NCI-H2107 treated with DMSO at 0.1 percent for 48 hours (cell line): Measurements from ENCODE around the gene ROR2.
"Not testable (repeated sequence)": the region's sequence is repeated elsewhere in the genome, so short reads cannot be mapped to it uniquely, and the experiment has no call there.

Experiments used
- DNase-seq: peaks from one replicate; lab custom pipeline; 2025; ENCODE audit not compliant: unreplicated experiment; lab: John Stamatoyannopoulos, UW

ROR2 gene

GRCh38 chr9:91655215-91655614, 294.8 kb downstream of the ROR2 start:
- no peak for DNase-seq

DNA sequence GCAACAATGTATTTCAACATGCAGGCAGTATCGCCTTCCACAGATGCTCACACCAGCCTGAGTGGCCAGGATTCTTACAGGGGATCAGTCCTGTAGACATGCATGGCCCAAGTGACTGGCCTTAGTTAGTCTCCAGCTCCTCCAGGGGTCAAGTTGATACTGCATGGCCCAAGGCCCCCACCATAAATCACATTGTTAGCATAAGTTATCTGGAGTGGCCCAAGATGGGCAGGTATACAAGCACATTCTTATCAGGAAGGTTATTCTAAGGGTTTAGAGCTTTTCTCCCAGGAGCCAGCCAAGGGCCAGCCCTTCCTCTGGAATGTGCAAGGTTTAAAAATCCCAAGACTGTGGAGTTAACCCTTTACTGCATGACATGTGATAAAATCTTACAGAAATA, 295.5 kb downstream of the ROR2 start:
- DNase-seq: no peak

DNA sequence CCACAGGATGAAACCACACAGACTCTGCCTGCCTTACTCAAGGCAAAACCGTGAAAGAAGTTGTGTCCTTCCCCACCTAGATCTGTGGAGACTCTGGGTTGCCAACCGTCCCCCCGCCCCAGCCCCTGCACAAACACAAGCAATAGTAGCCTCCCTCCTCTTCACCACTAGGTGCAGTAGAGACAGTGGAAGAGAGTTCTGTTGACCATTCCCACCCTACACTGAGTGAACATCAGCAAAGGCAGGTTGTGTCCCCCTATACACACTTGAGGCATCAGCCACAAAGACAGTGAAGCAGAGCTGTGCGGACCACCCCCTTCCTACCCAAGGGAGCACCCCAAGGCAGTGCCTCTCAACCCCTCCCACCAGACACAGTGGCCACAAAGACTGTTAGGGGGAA, 302.7 kb downstream of the ROR2 start:
- DNase-seq: no peak

- no peak for DNase-seq
These were observed 303.3 kb downstream of the ROR2 start for GRCh38 chr9:91646702-91647101.

- DNase-seq: no peak
These were observed 305.6 kb downstream of the ROR2 start for GRCh38 chr9:91644433-91644832.

- no peak for DNase-seq
These were observed 306.4 kb downstream of the ROR2 start for GRCh38 chr9:91643481-91644077.

DNA sequence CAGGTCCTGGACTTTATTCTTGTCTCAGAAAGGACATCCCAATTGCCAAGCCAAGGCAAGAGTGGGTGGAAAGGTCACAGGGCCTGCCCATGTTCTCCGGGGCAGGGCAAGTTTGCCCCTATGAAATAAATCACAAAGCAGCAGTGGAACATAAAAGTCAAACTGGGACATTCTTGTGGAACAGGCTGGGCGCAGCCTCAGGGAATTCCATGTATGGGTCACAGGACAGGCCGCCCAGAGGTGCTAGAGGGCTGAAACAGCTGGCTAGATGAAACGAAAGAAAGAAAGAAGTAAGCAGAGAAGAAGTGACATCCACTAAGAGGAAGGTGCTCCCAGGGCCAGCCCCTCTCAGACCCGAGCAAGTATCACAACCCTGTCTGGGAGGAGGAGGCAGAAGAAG, 307.3 kb downstream of the ROR2 start:
- DNase-seq: no peak

DNA sequence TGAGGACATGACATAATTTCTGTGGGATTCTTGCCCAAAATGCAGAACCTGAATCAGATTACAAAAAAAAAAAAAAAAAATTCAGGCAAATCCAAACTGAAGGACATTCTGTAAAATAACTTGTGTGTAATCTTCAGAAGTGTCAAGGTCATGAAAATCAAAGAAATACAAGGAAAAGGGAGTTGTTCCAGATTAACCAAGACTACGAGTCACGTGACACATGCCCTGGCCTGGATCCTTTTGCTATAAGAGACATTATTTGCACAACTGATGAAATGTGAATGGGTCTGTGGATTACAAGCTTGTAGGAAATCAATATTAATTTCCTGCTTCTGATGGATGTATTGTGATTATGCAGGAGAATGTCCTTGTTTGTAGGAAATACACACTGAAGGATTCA, 309.6 kb downstream of the ROR2 start:
- DNase-seq: no peak

DNA sequence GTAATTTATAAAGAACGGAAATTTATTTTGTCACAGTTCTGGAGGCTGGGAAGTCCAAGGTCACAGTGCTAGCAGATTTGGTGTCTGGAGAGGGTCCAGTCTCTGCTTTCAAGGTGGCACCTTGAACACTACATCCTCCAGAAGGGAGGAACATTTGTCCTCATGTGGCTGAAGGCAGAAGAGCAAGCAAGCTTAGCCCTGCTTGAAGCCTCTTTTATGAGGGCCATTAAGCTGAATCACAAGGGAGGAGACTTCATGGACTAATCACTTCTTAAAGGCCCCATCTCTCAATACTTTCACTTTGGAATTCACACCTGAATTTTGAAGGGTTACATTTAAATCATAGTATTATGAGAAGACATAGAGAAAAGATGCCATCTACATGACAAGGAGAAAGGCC, 311.0 kb downstream of the ROR2 start:
- DNase-seq: no peak

- not testable (repeated sequence) for DNase-seq
These were observed 315.2 kb downstream of the ROR2 start for GRCh38 chr9:91634832-91635231.

GRCh38 chr9:91629718-91630117, 320.3 kb downstream of the ROR2 start:
- no peak for DNase-seq

GRCh38 chr9:91628892-91629291, 321.1 kb downstream of the ROR2 start:
- DNase-seq: no peak

DNA sequence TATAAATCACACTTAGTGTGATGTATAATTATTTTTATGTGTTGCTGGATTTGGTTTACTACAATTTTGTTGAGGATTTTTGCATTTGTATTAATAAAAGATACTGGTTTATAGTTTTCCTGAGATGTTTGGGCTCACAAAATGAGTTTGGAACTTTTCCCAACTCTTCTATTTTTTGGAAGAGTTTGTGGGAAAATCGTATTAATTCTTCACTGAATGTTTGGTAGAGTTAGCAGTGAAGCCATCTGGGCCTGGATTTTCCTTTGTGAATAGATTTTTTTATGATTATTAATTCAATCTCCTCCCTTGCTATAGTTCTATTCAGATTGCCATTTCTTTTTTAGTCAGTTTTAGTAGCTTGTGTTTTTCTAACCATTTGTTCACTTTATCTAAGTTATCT, 324.7 kb downstream of the ROR2 start:
- no peak for DNase-seq

GRCh38 chr9:91623004-91623403, 327.0 kb downstream of the ROR2 start:
- DNase-seq: no peak

GRCh38 chr9:91622121-91622520, 327.9 kb downstream of the ROR2 start:
- not testable (repeated sequence) for DNase-seq

- not testable (repeated sequence) for DNase-seq
These were observed 336.0 kb downstream of the ROR2 start for GRCh38 chr9:91614044-91614443.

DNA sequence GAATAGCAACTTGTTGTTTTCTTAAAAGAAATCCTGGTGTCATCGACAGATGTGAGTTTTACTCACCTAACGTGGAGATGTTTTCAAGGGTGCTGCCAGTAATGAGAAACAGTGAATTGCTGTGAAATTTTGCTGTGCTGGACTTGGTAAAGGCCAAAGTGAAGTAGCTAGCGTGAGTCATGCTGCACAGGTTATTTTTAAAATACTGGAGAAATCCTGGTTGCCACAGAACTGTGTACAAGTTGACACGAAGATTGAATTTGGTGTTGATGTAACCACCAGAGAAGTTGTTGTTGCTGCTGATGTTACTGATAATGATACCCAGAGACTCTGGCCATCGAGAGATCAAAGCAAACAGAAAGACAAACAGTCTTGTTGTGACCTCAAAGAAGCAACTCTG, 338.4 kb downstream of the ROR2 start:
- no peak for DNase-seq

- DNase-seq: no peak
These were observed 343.6 kb downstream of the ROR2 start for GRCh38 chr9:91606255-91606995.

DNA sequence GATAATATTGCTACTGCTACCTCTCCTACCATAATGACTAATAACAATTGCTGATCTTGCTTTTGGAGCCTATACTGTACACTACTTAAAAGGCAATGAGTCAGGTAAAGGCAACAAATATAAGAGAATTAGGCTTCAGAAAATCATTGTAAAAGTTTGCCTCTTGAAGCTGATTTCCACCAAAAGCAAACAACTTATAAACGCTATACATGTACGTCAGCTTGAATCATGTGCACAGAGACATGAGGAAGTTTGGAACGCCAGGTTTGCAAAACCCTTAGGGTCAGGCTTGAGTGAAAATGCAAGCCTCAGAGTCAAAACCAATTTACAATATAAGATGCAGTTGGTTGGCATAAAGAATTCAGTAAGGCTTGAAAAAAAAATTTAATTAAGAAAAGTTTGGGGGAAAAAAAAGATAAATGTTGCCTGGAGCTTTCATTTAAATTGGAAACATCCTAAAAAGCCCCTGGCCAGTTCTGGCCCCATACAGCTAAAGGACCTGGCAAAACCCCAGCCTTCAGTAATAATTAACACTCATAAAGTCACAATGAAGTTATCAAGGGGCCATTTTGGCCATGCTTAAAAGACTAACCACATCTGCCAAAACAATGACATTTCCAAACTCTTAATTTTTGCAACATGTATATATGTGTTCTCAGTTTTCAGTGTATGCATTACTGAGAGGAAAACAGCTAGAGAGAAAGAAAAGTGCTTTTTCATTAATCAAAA, 345.4 kb downstream of the ROR2 start:
- DNase-seq: no peak

- DNase-seq: no peak
These were observed 346.1 kb downstream of the ROR2 start for GRCh38 chr9:91603932-91604331.

DNA sequence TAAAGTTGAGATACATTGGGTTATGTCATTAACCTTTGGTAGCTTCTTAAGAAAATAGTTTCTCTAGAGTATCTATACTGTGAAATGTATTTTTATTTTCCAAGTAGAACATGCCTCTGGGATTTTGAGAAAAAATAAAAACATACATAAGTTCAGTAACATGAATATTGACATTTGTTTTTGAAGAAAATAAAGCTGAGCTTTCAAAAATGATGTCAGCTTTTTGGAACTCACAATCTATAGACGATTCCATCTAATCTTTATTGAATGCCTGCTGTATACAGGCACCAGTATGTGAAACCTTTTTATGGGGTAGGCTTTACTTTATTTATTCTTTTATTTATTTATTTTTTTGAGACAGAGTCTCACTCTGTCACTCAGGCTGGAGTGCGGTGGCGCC, 350.5 kb downstream of the ROR2 start:
- no peak for DNase-seq

GRCh38 chr9:91591627-91592026, 358.4 kb downstream of the ROR2 start:
- DNase-seq: no peak
